GM19372 (cell line): Measurements from ENCODE around the gene MOB3C.

Experiments used
- ATAC-seq: cut with Tn5 transposase; IDR thresholded peaks from one replicate; pipeline ENCODE4 v1.9.1; 2021; ENCODE audit warnings: mild to moderate bottlenecking, low read depth, moderate library complexity; ENCODE audit not compliant: unreplicated experiment

MOB3C gene

DNA sequence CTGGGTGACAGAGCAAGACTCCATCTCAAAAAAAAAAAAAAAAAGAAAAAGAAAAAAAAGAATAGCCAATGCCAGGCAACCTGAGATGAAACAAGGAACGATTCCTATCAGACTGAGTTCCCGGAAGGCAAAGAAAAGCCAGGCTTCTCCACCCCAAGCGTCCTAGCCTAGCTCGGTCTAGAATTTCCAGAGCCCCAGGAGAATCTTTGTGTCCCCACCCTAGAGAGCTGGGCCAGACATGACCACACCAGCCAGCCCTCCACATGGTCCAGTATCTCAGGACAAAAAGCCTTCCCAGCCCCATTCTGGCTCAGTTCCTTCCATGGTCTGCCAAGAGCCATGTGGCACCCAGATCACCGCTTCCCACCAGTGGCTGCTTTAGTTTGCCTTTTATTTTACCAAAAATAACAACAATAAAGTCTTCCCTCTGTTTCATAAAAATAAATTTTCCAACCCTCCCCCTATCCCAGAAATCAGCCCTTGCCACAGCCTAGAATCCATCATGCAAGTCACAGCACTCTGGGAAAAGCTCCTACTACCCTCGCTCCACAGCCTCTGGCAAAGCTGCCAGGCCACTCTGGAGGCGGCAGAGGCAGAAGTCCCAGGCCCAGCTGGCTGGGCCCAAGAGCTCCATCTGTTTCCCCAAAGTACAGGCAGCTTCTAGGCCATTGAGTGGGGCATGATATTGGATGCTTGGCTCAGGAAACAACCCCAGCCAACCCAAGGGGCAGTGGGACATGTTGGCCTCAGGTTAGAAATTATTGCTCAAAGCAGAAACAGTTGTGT, 9.1 kb downstream of the MOB3C start:
- ATAC-seq: no peak

- no peak for ATAC-seq
Observed at GRCh38 chr1:46606255-46606965, 10.2 kb downstream of the MOB3C start.

DNA sequence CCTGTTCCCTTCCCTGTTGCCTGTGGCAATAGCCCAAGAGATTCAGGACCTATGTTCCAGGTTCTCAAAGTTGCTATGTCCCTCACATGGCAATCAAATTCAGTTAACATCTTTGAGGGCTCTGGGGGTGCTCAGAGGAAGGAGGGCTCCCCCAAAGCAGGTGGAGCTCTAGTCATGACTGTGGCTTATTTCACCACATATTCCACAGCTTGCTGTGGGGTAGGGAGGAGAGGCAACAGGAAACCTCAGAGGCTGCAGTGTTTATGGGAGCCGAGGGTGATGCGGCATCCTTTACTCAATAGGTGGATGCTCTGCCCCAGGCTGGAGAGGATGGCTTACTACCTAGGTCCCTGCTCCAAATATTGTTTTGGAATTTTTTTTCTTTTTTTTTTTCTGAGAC, 11.4 kb downstream of the MOB3C start:
- ATAC-seq: no peak

GRCh38 chr1:46603858-46604549, 12.6 kb downstream of the MOB3C start, which contains the start of gene MKNK1:
Gene MKNK1, minus strand, starts transcription at chr1:46604268. Its CDS starts 20,941 bp downstream, at chr1:46583327.
- ATAC-seq: peak; percentile 97

GRCh38 chr1:46603481-46603857, 13.1 kb downstream of the MOB3C start:
- ATAC-seq: no peak

- ATAC-seq: no peak
Observed at GRCh38 chr1:46601257-46602007, 15.2 kb downstream of the MOB3C start.

- ATAC-seq: no peak
Observed at GRCh38 chr1:46599059-46599970, 17.3 kb downstream of the MOB3C start.

- no peak for ATAC-seq
Observed at GRCh38 chr1:46596846-46597245, 19.8 kb downstream of the MOB3C start.

GRCh38 chr1:46596036-46596435, 20.6 kb downstream of the MOB3C start:
- ATAC-seq: no peak

DNA sequence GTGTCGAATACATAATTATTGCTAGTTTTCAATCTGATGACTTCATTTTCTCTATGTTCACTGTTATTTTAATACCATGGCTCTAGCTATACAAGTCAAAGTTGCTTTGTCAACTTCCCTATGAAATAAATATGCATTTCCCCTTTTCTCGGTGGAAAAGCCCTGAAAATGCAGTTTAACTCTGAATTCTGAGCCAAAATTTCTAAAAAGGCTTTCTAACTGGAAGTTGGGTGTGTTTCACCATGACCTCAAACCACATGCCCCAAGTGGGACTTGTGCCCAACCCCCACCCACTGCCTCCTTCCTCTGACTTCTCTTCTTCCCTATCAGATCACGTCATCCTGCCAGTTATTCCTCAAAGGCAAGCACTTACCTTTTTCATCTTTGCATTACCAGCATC, 21.5 kb downstream of the MOB3C start:
- ATAC-seq: no peak

DNA sequence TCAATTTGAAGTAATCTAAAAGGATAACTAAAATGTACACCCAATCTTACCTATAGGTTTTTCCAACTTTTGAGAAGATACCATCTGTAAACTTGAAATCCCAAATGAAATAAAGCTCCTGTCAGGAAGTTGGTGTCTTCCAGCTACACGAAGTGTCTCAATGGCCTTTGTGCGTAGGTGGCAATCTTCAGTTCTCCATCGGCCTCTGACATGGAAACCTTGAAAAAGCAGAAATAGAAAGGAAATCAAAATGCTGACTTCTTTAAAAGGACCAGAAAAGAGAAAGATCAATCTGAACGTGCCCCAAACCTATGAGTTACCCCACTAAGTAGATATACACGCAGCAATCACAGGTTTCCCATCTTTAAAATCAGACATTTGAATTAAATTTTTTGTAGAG, 22.5 kb downstream of the MOB3C start:
- ATAC-seq: no peak

GRCh38 chr1:46592823-46593222, 23.8 kb downstream of the MOB3C start:
- no peak for ATAC-seq

GRCh38 chr1:46589529-46589928, 27.1 kb downstream of the MOB3C start:
- ATAC-seq: no peak

GRCh38 chr1:46587069-46587468, 29.5 kb downstream of the MOB3C start:
- no peak for ATAC-seq

DNA sequence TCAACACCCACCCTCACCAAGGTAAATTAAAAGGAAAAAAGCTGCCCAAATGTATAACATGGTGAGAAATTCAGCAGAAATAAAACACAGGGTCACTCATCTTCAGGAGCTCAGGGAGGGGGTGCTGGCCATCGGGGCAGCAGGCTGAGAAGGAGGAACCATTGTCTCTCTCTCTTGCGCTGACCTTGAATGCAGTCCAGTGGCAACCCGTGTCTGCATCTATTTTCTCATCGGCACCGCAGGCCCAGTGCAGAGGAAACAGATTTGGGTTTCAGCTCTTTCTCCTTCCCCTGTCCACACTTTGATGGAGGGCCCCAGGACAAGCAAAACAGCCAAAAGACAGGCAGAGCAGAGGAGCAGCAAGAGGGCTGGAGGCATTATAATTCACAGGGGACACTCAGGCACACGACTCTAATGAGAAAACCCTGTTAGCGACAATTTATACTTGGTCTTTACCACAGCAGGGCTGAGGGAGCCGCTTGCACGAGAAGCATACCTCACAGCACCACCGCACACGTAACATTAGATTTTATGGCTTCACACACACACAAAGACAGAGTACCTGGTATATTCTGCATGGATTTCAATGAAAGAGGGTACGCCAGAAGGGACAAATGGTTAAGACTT, 31.2 kb downstream of the MOB3C start:
- no peak for ATAC-seq

- no peak for ATAC-seq
Observed at GRCh38 chr1:46583494-46583893, 33.1 kb downstream of the MOB3C start.

GRCh38 chr1:46582972-46583371, 33.6 kb downstream of the MOB3C start:
- ATAC-seq: no peak

GRCh38 chr1:46581681-46582455, 34.7 kb downstream of the MOB3C start:
- no peak for ATAC-seq
